ENCODE data around the gene TMC1. TPM values are rescaled to one million over a fixed set of nuclear protein-coding genes. Genes with fewer than 3 reads are reported as not detected.
A peak's percentile ranks its signal among the peaks of the same experiment; 100 is the strongest.

The TMC1 gene
- polyA plus RNA-seq, 2 of the 4 experiments (the other 2 are of a cell fraction): 0.12 to 0.17 TPM

GRCh38 chr9:72588336-72588735 lies 66.9 kb downstream of the TMC1 start:
- Histone ChIP-seq H3K9me3 (no peaks in the 10 kb centered on the region), H3K4me3 (no peak overlapping the region), H3K4me1 (peaks cover 46% of the 10 kb centered on the region), H3K27ac (peak overlapping the region; percentile 72 to 83; a peak in 5 of 6 replicates), H3K4me2 (no peak overlapping the region)
- ChIA-PET POLR2A (interaction anchor here (1.1 to 5.4 kb wide), 2 partner anchors 223 to 232 kb away, joined by 3 to 65 read pairs; partner anchors contain the start of gene ZFAND5), CTCF (interaction anchor here (1.0 to 2.0 kb wide), 6 partner anchors 13 to 308 kb away, joined by 3 to 11 read pairs (median 5); partner anchors contain the start of gene ZFAND5)
- TF ChIP-seq KDM5A (IDR thresholded peaks at IDR 0.05) (no peak), PHF8 (IDR thresholded peaks at IDR 0.05; ENCODE audit: borderline replicate concordance, low read depth) (no peak), NR3C1 (IDR thresholded peaks at IDR 0.05) (no peak), FOSB (CRISPR knock-in tag; IDR thresholded peaks at IDR 0.05) (no peak), RFX5 (IDR thresholded peaks at IDR 0.05) (no peak), BCL3 (IDR thresholded peaks at IDR 0.05) (no peak), E2F6 (IDR thresholded peaks at IDR 0.05; ENCODE audit: borderline replicate concordance, low read depth) (no peak), CEBPB (IDR thresholded peaks at IDR 0.05) (no peak), HES2 (IDR thresholded peaks at IDR 0.05) (no peak), EHMT2 (IDR thresholded peaks at IDR 0.05; ENCODE audit: low read depth) (no peak), FOSL2 (IDR thresholded peaks at IDR 0.05) (no peak), FOSL2 (CRISPR knock-in tag; IDR thresholded peaks at IDR 0.05) (no peak), RAD21 (conservative IDR thresholded peaks at IDR 0.05 in 1 of 2, IDR thresholded peaks at IDR 0.05 in 1 of 2) (no peak), HEYL (CRISPR knock-in tag; IDR thresholded peaks at IDR 0.05) (no peak), CBX2 (IDR thresholded peaks at IDR 0.05; ENCODE audit: borderline replicate concordance, low read depth) (no peak)
- DNase-seq (ENCODE audit: low read depth in 1 of 2, low spot score in 1 of 2): no peak
- no peak for FAIRE-seq
- ATAC-seq: no peak

GRCh38 chr9:72589667-72590521 lies 68.5 kb downstream of the TMC1 start:
- POLR2A ChIA-PET: interaction anchor here (1.1 to 5.4 kb wide), 4 partner anchors 10 to 285 kb away, joined by 3 to 65 read pairs (median 4); partner anchors contain the start of gene ZFAND5
- Histone ChIP-seq H3K9me3 (no peaks in the 10 kb centered on the region), H3K4me1 (peaks cover 43% of the 10 kb centered on the region), H3K27ac (peak overlapping the region; percentile 67 to 82; a peak in 5 of 6 replicates), H3K4me2 (no peak overlapping the region), H3K4me3 (no peak overlapping the region)
- TF ChIP-seq BCL3 (IDR thresholded peaks at IDR 0.05) (no peak), E2F6 (IDR thresholded peaks at IDR 0.05; ENCODE audit: borderline replicate concordance, low read depth) (no peak), ESRRA (IDR thresholded peaks at IDR 0.05; ENCODE audit: borderline replicate concordance, low read length) (no peak), ATOH8 (CRISPR knock-in tag; IDR thresholded peaks at IDR 0.05; ENCODE audit: low read depth) (no peak), NR3C1 (IDR thresholded peaks at IDR 0.05) (no peak), GATA3 (IDR thresholded peaks at IDR 0.05; ENCODE audit: borderline replicate concordance) (no peak), CTCF (IDR thresholded peaks at IDR 0.05) (no peak), CBX8 (IDR thresholded peaks at IDR 0.05) (no peak), NPAS2 (CRISPR knock-in tag; IDR thresholded peaks at IDR 0.05; ENCODE audit: borderline replicate concordance) (no peak), EHMT2 (IDR thresholded peaks at IDR 0.05; ENCODE audit: low read depth) (no peak), KDM1A (IDR thresholded peaks at IDR 0.05; ENCODE audit: low read depth) (no peak), FOXS1 (CRISPR knock-in tag; IDR thresholded peaks at IDR 0.05) (no peak), MAFK (IDR thresholded peaks at IDR 0.05; ENCODE audit: partially characterized antibody) (no peak)
- no peak for DNase-seq (ENCODE audit: low read depth in 1 of 2, low spot score in 1 of 2)
- CTCF ChIA-PET: interaction anchor here (0.9 to 3.9 kb wide), 13 partner anchors 10 to 551 kb away, joined by 3 to 22 read pairs (median 4); partner anchors contain the start of gene ZFAND5
- no peak for FAIRE-seq
- no peak for ATAC-seq
- WGBS (ENCODE audit: missing lambda C conversion rate): 29% methylated on average over 2 of the region's 2 CpGs

Data from A549 (cell line).